ENCODE measurements around the gene CAPN15. TPM values are rescaled to one million over a fixed set of nuclear protein-coding genes. Genes with fewer than 3 reads are reported as not detected.
A peak's percentile ranks its signal among the peaks of the same experiment; 100 is the strongest.

The CAPN15 gene
- polyA plus RNA-seq, 2 of the 4 experiments (the other 2 are of a cell fraction): 11.4 to 33.3 TPM

DNA sequence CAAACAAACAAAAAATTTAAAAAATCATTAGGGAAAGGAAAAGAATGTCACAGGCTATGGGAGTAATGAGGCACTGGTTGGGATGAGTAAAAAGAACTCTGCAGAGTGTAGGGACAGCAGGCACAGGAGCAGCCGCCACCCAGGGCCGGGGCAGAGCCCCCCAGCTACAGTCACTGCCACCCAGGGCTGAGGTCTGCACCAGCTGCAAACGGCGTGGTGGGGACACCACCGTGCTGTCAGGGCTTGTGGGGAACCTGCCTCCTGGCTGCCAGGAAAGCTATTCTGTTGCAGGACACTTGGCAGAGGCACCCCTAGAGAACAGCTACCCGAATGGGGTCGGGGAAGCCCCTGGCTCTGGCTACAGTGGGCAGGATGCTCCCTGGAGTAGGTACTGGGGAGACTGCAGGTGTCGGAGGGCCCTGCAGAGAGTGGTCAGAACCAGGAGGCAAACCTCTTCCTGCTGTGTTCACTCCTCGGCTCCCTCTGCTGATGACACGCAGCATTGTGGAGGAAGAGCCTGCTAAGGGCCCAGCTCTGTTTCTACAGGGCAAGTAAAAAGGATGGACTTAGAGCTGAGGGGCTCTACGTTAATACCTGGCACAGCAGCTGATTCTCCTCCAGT, 32.3 kb upstream of the CAPN15 start:
- TF ChIP-seq RAD21 (conservative IDR thresholded peaks at IDR 0.05 in 1 of 2, IDR thresholded peaks at IDR 0.05 in 1 of 2) (peak; percentile 36 to 52; a peak in 4 of 5 replicates), SMC3 (IDR thresholded peaks at IDR 0.05) (peak; percentile 47), JUNB (IDR thresholded peaks at IDR 0.05) (no peak), RCOR1 (IDR thresholded peaks at IDR 0.05; ENCODE audit: low read depth, low read length) (no peak), CTCF (IDR thresholded peaks at IDR 0.05) (peak; percentile 41)
- TF ChIP-seq, protein P1, sequence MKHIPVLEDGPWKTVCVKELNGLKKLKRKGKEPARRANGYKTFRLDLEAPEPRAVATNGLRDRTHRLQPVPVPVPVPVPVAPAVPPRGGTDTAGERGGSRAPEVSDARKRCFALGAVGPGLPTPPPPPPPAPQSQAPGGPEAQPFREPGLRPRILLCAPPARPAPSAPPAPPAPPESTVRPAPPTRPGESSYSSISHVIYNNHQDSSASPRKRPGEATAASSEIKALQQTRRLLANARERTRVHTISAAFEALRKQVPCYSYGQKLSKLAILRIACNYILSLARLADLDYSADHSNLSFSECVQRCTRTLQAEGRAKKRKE (CRISPR knock-in tag; IDR thresholded peaks at IDR 0.05; ENCODE audit: low read depth): no peak
- FAIRE-seq (no peak), DNase-seq (ENCODE audit: low read depth in 1 of 2, low spot score in 1 of 2) (peak; percentile 72 to 73), ATAC-seq (peak; percentile 91 to 95)
- H3K4me2 ChIP-seq: no peak overlapping the region
- ChIA-PET CTCF (interaction anchor here (0.6 to 1.6 kb wide), 15 partner anchors 11 to 429 kb away, joined by 3 to 6 read pairs (median 3); partner anchors contain the start of gene RAB11FIP3), POLR2A (no interaction called here)
- no peak overlapping the region for H3K27ac ChIP-seq
- H3K4me1 ChIP-seq: no peaks in the 10 kb centered on the region
- no peak overlapping the region for H3K4me3 ChIP-seq
- 65% methylated on average over 10 of the region's 11 CpGs for WGBS (ENCODE audit: missing lambda C conversion rate)
- H3K9me3 ChIP-seq: no peaks in the 10 kb centered on the region

DNA sequence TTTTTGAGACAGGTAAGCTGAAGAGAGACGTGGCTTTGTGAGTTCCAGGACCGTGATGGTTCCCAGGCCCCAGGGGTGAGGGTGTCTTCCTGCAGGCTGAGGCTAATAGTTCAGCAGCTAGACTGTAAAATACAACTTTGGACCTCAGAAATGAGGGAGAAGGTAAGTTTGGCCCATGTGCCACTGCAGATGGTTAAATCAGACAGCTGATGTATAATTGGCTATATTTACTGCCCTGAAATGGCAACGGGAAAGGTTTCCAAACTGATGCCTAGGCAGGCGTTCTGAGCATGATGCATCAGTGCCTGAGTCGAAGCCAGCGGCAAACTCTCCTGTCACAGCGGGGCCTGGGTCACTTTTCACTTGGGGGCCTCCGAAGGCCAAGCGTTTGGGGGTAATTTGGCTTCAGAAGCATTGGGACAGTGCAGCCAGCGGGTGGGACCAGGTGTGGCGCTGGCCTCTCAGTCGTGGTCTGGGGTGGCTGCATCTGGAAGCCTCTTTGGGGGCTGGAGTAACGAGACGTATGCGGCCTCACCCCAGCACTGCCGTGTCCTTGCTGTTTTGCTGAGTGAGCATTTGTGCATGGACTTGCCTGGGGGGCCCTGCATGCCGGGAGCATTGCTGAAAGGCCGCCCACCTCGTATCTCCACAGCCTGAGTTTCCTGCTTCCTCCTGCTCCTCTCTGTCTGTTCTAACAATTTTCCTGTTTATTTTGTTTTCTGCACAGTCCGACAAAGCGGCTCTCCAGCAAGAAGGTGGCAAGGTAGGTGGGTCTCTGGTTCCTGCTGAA, 31.2 kb upstream of the CAPN15 start:
- Histone ChIP-seq H3K4me1 (no peaks in the 10 kb centered on the region), H3K9me3 (no peaks in the 10 kb centered on the region), H3K27ac (no peak overlapping the region), H3K4me3 (no peak overlapping the region), H3K4me2 (no peak overlapping the region)
- ATAC-seq (no peak), FAIRE-seq (no peak), DNase-seq (ENCODE audit: low read depth in 1 of 2, low spot score in 1 of 2) (no peak)
- POLR2A ChIA-PET: no interaction called here
- CTCF ChIA-PET: interaction anchor here (0.6 to 5.6 kb wide), 12 partner anchors 7 to 430 kb away, joined by 3 to 30 read pairs (median 3); partner anchors contain the start of gene RAB11FIP3
- whole genome bisulfite sequencing (ENCODE audit: missing lambda C conversion rate): 92% methylated on average over 21 of the region's 21 CpGs
- TF ChIP-seq HDAC2 (IDR thresholded peaks at IDR 0.05): no peak
- TF ChIP-seq, protein P1 (CRISPR knock-in tag; IDR thresholded peaks at IDR 0.05; ENCODE audit: low read depth): no peak
- no peak for TF ChIP-seq EHF (CRISPR knock-in tag; IDR thresholded peaks at IDR 0.05)
- TF ChIP-seq MAFK (IDR thresholded peaks at IDR 0.05; ENCODE audit: partially characterized antibody): peak; percentile 76

GRCh38 chr16:497258-497657, 30.3 kb upstream of the CAPN15 start:
- peaks cover 2% of the 10 kb centered on the region for H3K4me1 ChIP-seq
- no peak for DNase-seq (ENCODE audit: low read depth in 1 of 2, low spot score in 1 of 2)
- TF ChIP-seq FOXS1 (CRISPR knock-in tag; IDR thresholded peaks at IDR 0.05) (no peak), RARB (CRISPR knock-in tag; IDR thresholded peaks at IDR 0.05) (no peak), MAZ (IDR thresholded peaks at IDR 0.05; ENCODE audit: borderline replicate concordance, low read depth, low read length) (no peak), CEBPB (IDR thresholded peaks at IDR 0.05) (no peak), ZFP36 (IDR thresholded peaks at IDR 0.05; ENCODE audit: borderline replicate concordance, partially characterized antibody) (no peak), NR3C1 (IDR thresholded peaks at IDR 0.05) (no peak), BHLHE40 (IDR thresholded peaks at IDR 0.05; ENCODE audit: low read depth, low read length) (no peak), RNF2 (IDR thresholded peaks at IDR 0.05; ENCODE audit: borderline replicate concordance, low read depth) (no peak), HDAC2 (IDR thresholded peaks at IDR 0.05) (no peak), CTCF (IDR thresholded peaks at IDR 0.05) (no peak), TP53 (CRISPR knock-in tag; IDR thresholded peaks at IDR 0.05) (no peak)
- TF ChIP-seq, protein P1 (CRISPR knock-in tag; IDR thresholded peaks at IDR 0.05; ENCODE audit: low read depth): no peak
- no peak for ATAC-seq
- no peaks in the 10 kb centered on the region for H3K9me3 ChIP-seq
- CTCF ChIA-PET: interaction anchor here (0.6 to 5.6 kb wide), 3 partner anchors 8 to 35 kb away, joined by 3 to 30 read pairs (median 3); no protein-coding TSS in a partner anchor
- H3K4me2 ChIP-seq: no peak overlapping the region
- no peak overlapping the region for H3K27ac ChIP-seq
- H3K4me3 ChIP-seq: no peak overlapping the region
- no peak for FAIRE-seq
- whole genome bisulfite sequencing (ENCODE audit: missing lambda C conversion rate): 92% methylated on average over 11 of the region's 11 CpGs
- POLR2A ChIA-PET: no interaction called here
